Astrocyte (in vitro differentiated cells and primary cell): Measurements from ENCODE around the gene ART5.
"Not testable (repeated sequence)": the region's sequence is repeated elsewhere in the genome, so short reads cannot be mapped to it uniquely, and the experiment has no call there.

ENCODE experiments used
- EZH2 ChIP-seq: IDR thresholded peaks from 2 replicates; pipeline ENCODE4 v1.6.1; 2012; ENCODE audit warnings: mild to moderate bottlenecking, low read length, inconsistent platforms; ENCODE audit not compliant: insufficient read depth
- TF ChIP-seq, protein P1 (sequence below): IDR thresholded peaks from 2 replicates; pipeline ENCODE4 v1.5.1; 2011; ENCODE audit warnings: low read depth, mild to moderate bottlenecking, inconsistent platforms, low read length, moderate library complexity; ENCODE audit not compliant: insufficient read depth

DNA sequence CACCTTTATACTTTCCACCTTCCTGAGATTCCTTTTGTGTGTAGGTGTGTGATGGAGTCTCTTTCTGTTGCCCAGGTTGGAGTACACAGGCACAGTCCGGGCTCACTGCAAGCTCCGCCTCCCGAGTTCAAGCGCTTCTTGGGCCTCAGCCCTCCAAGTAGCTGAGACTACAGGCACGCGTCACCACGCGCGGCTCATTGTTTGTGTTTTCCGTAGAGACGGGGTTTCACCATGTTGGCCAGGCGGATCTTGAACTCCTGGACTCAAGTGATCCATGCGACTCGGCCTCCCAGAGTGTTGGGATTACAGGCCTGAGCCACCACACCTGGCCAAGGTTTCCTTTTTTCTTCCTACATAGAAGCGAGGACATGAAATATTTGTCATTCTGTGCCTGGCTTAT lies 44.0 kb downstream of the ART5 start:
- TF ChIP-seq, protein P1, sequence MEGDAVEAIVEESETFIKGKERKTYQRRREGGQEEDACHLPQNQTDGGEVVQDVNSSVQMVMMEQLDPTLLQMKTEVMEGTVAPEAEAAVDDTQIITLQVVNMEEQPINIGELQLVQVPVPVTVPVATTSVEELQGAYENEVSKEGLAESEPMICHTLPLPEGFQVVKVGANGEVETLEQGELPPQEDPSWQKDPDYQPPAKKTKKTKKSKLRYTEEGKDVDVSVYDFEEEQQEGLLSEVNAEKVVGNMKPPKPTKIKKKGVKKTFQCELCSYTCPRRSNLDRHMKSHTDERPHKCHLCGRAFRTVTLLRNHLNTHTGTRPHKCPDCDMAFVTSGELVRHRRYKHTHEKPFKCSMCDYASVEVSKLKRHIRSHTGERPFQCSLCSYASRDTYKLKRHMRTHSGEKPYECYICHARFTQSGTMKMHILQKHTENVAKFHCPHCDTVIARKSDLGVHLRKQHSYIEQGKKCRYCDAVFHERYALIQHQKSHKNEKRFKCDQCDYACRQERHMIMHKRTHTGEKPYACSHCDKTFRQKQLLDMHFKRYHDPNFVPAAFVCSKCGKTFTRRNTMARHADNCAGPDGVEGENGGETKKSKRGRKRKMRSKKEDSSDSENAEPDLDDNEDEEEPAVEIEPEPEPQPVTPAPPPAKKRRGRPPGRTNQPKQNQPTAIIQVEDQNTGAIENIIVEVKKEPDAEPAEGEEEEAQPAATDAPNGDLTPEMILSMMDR, result not testable (repeated sequence)
- not testable (repeated sequence) for TF ChIP-seq EZH2
